ENCODE data around the gene MSX1. TPM values are rescaled to one million over a fixed set of nuclear protein-coding genes. Genes with fewer than 3 reads are reported as not detected.

Gene MSX1
- polyA plus RNA-seq, 1 donor from 2014 or later: 2.8 TPM

DNA sequence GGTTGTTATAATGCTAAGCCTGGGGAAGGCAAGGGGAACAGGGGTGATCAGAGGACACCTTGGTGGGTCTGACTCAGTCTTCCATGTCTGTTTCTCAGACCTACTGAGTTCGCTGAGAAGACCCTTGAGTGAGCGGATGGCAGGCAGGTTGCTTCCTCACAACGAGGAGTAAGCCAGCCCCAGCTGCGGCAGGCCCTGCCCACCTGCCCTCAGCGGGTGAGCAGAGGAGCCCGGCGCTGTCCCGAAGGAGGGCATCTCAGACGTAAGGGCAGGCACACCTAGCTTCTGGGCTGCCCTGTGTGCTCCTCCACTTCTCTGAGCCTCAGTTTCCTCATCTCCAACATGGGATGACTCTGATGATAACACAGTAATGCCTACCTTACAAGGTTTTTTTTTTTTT is 30.3 kb downstream of the MSX1 start:
- H3K27me3 ChIP-seq (ENCODE audit: insufficient read depth, low read depth, low read length): no peaks in the 10 kb centered on the region
- no peaks in the 10 kb centered on the region for H3K79me2 ChIP-seq (replicated peaks; ENCODE audit: insufficient read depth, low read length)
- no peak overlapping the region for H2AFZ ChIP-seq (ENCODE audit: low read depth, low read length)

DNA sequence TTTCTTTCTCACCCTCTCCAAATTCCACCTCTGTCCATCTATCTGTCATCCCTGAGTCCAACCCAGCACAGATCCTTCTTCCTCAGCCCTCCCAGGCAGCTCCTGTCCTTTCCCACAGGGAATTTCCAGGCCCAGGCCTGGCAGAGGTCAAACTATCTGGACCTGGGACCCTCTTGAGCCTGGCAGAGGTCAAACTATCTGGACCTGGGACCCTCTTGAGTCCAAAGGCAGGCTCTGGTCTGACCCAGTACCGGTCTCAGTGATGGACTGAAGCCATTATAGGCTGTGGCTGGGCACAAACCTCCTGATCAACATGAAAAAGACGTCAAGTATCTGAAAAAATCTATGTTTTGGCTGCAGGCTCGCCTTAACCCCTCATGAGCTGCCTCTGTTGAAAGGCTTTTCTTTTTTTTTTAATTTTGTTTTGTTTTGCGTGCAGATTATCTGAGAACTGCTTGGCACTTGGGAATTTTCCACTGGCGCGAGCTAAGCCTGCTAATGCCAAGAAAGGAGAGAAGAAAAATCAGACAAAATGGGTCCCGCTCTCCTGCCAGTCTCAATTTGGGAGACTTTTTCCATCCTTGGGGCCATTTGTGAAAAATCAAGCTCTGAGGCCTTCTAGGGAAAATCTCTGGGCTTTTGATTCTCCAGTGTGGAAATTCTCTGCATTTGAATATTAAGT is 31.2 kb downstream of the MSX1 start:
- no peaks in the 10 kb centered on the region for H3K79me2 ChIP-seq (replicated peaks; ENCODE audit: insufficient read depth, low read length)
- TF ChIP-seq SMC3 (conservative IDR thresholded peaks at IDR 0.05; ENCODE audit: poor library complexity): no peak
- TF ChIP-seq POLR2AphosphoS5 (IDR thresholded peaks at IDR 0.05): no peak
- TF ChIP-seq EZH2 (IDR thresholded peaks at IDR 0.05; ENCODE audit: borderline replicate concordance, insufficient read depth, low read length, poor library complexity, severe bottlenecking): no peak
- no peak for TF ChIP-seq TAF1 (IDR thresholded peaks at IDR 0.05; ENCODE audit: low read depth)
- TF ChIP-seq, protein P1, sequence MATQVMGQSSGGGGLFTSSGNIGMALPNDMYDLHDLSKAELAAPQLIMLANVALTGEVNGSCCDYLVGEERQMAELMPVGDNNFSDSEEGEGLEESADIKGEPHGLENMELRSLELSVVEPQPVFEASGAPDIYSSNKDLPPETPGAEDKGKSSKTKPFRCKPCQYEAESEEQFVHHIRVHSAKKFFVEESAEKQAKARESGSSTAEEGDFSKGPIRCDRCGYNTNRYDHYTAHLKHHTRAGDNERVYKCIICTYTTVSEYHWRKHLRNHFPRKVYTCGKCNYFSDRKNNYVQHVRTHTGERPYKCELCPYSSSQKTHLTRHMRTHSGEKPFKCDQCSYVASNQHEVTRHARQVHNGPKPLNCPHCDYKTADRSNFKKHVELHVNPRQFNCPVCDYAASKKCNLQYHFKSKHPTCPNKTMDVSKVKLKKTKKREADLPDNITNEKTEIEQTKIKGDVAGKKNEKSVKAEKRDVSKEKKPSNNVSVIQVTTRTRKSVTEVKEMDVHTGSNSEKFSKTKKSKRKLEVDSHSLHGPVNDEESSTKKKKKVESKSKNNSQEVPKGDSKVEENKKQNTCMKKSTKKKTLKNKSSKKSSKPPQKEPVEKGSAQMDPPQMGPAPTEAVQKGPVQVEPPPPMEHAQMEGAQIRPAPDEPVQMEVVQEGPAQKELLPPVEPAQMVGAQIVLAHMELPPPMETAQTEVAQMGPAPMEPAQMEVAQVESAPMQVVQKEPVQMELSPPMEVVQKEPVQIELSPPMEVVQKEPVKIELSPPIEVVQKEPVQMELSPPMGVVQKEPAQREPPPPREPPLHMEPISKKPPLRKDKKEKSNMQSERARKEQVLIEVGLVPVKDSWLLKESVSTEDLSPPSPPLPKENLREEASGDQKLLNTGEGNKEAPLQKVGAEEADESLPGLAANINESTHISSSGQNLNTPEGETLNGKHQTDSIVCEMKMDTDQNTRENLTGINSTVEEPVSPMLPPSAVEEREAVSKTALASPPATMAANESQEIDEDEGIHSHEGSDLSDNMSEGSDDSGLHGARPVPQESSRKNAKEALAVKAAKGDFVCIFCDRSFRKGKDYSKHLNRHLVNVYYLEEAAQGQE (IDR thresholded peaks at IDR 0.05; ENCODE audit: borderline replicate concordance): no peak
- TF ChIP-seq MXI1 (conservative IDR thresholded peaks at IDR 0.05; ENCODE audit: poor library complexity, severe bottlenecking): no peak
- no peak for TF ChIP-seq EP300 (conservative IDR thresholded peaks at IDR 0.05; ENCODE audit: poor library complexity, severe bottlenecking)
- no peak for TF ChIP-seq RAD21 (conservative IDR thresholded peaks at IDR 0.05)
- TF ChIP-seq, protein P2, sequence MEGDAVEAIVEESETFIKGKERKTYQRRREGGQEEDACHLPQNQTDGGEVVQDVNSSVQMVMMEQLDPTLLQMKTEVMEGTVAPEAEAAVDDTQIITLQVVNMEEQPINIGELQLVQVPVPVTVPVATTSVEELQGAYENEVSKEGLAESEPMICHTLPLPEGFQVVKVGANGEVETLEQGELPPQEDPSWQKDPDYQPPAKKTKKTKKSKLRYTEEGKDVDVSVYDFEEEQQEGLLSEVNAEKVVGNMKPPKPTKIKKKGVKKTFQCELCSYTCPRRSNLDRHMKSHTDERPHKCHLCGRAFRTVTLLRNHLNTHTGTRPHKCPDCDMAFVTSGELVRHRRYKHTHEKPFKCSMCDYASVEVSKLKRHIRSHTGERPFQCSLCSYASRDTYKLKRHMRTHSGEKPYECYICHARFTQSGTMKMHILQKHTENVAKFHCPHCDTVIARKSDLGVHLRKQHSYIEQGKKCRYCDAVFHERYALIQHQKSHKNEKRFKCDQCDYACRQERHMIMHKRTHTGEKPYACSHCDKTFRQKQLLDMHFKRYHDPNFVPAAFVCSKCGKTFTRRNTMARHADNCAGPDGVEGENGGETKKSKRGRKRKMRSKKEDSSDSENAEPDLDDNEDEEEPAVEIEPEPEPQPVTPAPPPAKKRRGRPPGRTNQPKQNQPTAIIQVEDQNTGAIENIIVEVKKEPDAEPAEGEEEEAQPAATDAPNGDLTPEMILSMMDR (IDR thresholded peaks at IDR 0.05; ENCODE audit: poor library complexity, severe bottlenecking): no peak
- no peak overlapping the region for H3K27ac ChIP-seq (ENCODE audit: low read length)
- H3K9me2 ChIP-seq (ENCODE audit: insufficient read depth, low read length): no peaks in the 10 kb centered on the region
- no peaks in the 10 kb centered on the region for H3K9me3 ChIP-seq (ENCODE audit: low read length)
- no peaks in the 10 kb centered on the region for H3F3A ChIP-seq (ENCODE audit: insufficient read depth, low read length, poor library complexity, severe bottlenecking)
- no peak overlapping the region for H3K4me2 ChIP-seq (ENCODE audit: low read length)
- no peak overlapping the region for H3K4me3 ChIP-seq (ENCODE audit: low read length)
- H3K9ac ChIP-seq (ENCODE audit: low read length): no peak overlapping the region
- H4K20me1 ChIP-seq (ENCODE audit: insufficient read depth): no peaks in the 10 kb centered on the region
- H2AFZ ChIP-seq (ENCODE audit: low read depth, low read length): no peak overlapping the region
- H3K27me3 ChIP-seq (ENCODE audit: insufficient read depth, low read depth, low read length): no peaks in the 10 kb centered on the region
- no peaks in the 10 kb centered on the region for H3K36me3 ChIP-seq (ENCODE audit: insufficient read depth, low read length)

More for the DNA sequence above, 30.3 kb downstream of the MSX1 start:
- H4K20me1 ChIP-seq (ENCODE audit: insufficient read depth): no peaks in the 10 kb centered on the region
- no peaks in the 10 kb centered on the region for H3F3A ChIP-seq (ENCODE audit: insufficient read depth, low read length, poor library complexity, severe bottlenecking)
- H3K4me2 ChIP-seq (ENCODE audit: low read length): no peak overlapping the region
- no peaks in the 10 kb centered on the region for H3K36me3 ChIP-seq (ENCODE audit: insufficient read depth, low read length)
- no peaks in the 10 kb centered on the region for H3K9me2 ChIP-seq (ENCODE audit: insufficient read depth, low read length)
- H3K9ac ChIP-seq (ENCODE audit: low read length): no peak overlapping the region
- H3K4me3 ChIP-seq (ENCODE audit: low read length): no peak overlapping the region
- H3K27ac ChIP-seq (ENCODE audit: low read length): no peak overlapping the region
- H3K9me3 ChIP-seq (ENCODE audit: low read length): no peaks in the 10 kb centered on the region
- no peak for TF ChIP-seq POLR2AphosphoS5 (IDR thresholded peaks at IDR 0.05)
- TF ChIP-seq TAF1 (IDR thresholded peaks at IDR 0.05; ENCODE audit: low read depth): no peak
- TF ChIP-seq, protein P2 (IDR thresholded peaks at IDR 0.05; ENCODE audit: poor library complexity, severe bottlenecking): no peak
- no peak for TF ChIP-seq SMC3 (conservative IDR thresholded peaks at IDR 0.05; ENCODE audit: poor library complexity)
- TF ChIP-seq, protein P1 (IDR thresholded peaks at IDR 0.05; ENCODE audit: borderline replicate concordance): no peak
- no peak for TF ChIP-seq MXI1 (conservative IDR thresholded peaks at IDR 0.05; ENCODE audit: poor library complexity, severe bottlenecking)
- no peak for TF ChIP-seq RAD21 (conservative IDR thresholded peaks at IDR 0.05)
- no peak for TF ChIP-seq EZH2 (IDR thresholded peaks at IDR 0.05; ENCODE audit: borderline replicate concordance, insufficient read depth, low read length, poor library complexity, severe bottlenecking)
- TF ChIP-seq EP300 (conservative IDR thresholded peaks at IDR 0.05; ENCODE audit: poor library complexity, severe bottlenecking): no peak
